ENCODE data around the gene RYR1. TPM values are rescaled to one million over a fixed set of nuclear protein-coding genes. Genes with fewer than 3 reads are reported as not detected.
A peak's percentile ranks its signal among the peaks of the same experiment; 100 is the strongest.

RYR1 gene
- total and polyA plus RNA-seq, 5 experiments from 2014 or later: 0.07 to 1.3 (median 0.93) TPM; not detected in 2

DNA sequence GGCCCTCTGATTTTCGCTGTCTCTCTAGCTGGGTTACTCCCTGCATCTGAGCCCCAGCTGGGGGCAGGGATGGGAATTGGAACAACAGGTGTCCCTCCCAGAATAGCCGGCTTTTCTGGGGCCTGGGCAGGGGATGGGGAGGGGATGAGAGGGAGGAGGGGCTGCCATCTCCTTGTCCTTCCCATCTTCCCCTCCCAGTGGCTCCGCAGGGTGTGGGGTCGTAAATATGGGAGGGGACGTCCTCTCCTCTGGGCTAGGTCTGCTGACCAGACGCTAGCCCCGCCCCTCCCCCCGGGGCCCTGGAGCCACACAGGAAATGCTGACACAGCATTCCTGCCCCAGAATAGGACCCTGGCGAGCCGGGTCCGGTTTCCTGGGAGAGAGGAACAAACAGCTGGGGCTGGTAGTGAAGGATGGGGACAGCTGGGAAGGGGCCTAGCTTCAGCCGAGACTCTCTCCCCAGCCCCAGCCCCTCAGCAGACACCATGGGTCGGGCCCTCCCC is 1.1 kb downstream of the RYR1 start:
- DNase-seq: no peak
- H3K4me1 Mint-ChIP-seq: peaks cover 5 to 12% (median 9%) of the 10 kb centered on the region in 4 donors
- H3K9me3 Mint-ChIP-seq: peaks cover 0 to 2% (median 0%) of the 10 kb centered on the region in 9 donors
- peak overlapping the region in 1 of 10 donors; percentile 37 for H3K4me3 Mint-ChIP-seq
- H3K36me3 Mint-ChIP-seq: no peaks in the 10 kb centered on the region
- peak overlapping the region in 1 of 10 donors; percentile 49 for H3K27ac Mint-ChIP-seq
- ATAC-seq: no peak
- peaks cover 14 to 46% (median 20%) of the 10 kb centered on the region in 5 donors for H3K27me3 Mint-ChIP-seq
- POLR2A ChIA-PET: no interaction called here

DNA sequence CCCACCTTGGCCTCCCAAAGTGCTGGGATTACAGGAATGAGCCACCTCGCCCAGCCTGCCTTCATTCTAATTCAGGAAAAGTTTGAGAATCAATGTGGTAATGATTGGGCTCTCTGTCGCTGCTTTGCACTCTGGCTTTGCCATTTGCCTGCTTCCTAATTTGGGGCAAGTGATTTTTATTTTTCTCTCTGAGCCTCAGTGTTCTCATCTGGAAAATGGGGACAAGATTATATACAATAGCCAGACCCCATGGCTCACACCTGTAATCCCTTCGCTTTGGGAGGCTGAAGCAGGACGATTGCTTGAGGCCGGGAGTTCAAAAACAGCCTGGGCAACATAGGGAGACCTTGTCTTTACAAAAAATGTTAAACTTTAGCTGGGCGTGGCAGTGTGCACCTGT is 3.8 kb downstream of the RYR1 start:
- ATAC-seq: no peak
- Mint-ChIP-seq H3K27ac (peak overlapping the region in 1 of 10 donors; percentile 49), H3K9me3 (peaks cover 0 to 2% (median 0%) of the 10 kb centered on the region in 9 donors), H3K27me3 (peaks cover 14 to 56% (median 23%) of the 10 kb centered on the region in 5 donors), H3K4me3 (no peak overlapping the region), H3K4me1 (peaks cover 9 to 12% (median 10%) of the 10 kb centered on the region in 4 donors), H3K36me3 (no peaks in the 10 kb centered on the region)
- no peak for DNase-seq
- POLR2A ChIA-PET: interaction anchor here (0.7 kb wide), 1 partner anchor 23 kb away, joined by 3 read pairs; no protein-coding TSS in a partner anchor

DNA sequence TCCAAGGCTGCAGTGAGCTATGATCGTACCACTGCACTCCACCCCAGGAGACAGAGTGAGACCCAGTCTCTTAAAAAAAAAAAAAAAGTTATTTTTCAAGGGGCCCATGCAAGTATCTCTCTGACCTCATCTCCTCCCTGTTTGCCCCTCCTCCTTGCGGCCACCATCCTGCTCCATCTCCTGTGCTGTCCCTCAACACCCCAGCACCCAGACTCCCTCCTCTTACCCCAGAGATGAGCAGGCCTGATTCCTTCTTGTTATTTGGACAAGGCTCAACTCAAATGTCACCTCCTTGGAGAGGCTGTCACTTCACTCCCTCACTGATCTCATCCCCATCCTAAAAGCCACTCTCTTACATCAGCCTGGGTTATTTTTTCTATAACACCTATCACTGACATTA is 4.4 kb downstream of the RYR1 start:
- peaks cover 0 to 2% (median 0%) of the 10 kb centered on the region in 9 donors for H3K9me3 Mint-ChIP-seq
- peaks cover 14 to 58% (median 23%) of the 10 kb centered on the region in 5 donors for H3K27me3 Mint-ChIP-seq
- H3K27ac Mint-ChIP-seq: no peak overlapping the region
- no peaks in the 10 kb centered on the region for H3K36me3 Mint-ChIP-seq
- DNase-seq: no peak
- no peak overlapping the region for H3K4me3 Mint-ChIP-seq
- no peak for ATAC-seq
- peaks cover 9 to 12% (median 10%) of the 10 kb centered on the region in 4 donors for H3K4me1 Mint-ChIP-seq
- POLR2A ChIA-PET: interaction anchor here (0.6 to 0.7 kb wide), 2 partner anchors 8 to 24 kb away, joined by 3 read pairs; no protein-coding TSS in a partner anchor

DNA sequence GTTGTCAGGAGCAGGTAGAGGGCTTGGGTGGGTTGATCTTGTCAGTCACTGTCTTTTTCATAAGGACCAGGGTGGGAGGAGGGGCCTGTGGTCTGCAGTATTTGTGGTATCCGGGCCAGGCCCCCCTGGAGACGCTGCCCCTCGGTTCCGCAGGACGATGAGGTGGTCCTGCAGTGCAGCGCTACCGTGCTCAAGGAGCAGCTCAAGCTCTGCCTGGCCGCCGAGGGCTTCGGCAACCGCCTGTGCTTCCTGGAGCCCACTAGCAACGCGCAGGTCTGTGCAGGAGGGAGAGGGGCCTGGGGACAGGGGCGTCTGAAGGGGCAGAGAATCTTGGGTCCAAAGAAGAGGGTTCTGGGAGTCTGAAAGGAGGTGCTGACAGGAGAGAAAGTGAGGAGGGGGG is 7.1 kb downstream of the RYR1 start:
- Mint-ChIP-seq H3K4me3 (no peak overlapping the region), H3K27me3 (peaks cover 12 to 49% (median 30%) of the 10 kb centered on the region in 5 donors), H3K4me1 (peaks cover 0 to 7% (median 1%) of the 10 kb centered on the region in 4 donors), H3K9me3 (peaks cover 0 to 3% (median 0%) of the 10 kb centered on the region in 9 donors), H3K36me3 (peaks cover 0 to 2% (median 0%) of the 10 kb centered on the region in 3 donors), H3K27ac (no peak overlapping the region)
- POLR2A ChIA-PET: no interaction called here
- no peak for DNase-seq
- no peak for ATAC-seq

DNA sequence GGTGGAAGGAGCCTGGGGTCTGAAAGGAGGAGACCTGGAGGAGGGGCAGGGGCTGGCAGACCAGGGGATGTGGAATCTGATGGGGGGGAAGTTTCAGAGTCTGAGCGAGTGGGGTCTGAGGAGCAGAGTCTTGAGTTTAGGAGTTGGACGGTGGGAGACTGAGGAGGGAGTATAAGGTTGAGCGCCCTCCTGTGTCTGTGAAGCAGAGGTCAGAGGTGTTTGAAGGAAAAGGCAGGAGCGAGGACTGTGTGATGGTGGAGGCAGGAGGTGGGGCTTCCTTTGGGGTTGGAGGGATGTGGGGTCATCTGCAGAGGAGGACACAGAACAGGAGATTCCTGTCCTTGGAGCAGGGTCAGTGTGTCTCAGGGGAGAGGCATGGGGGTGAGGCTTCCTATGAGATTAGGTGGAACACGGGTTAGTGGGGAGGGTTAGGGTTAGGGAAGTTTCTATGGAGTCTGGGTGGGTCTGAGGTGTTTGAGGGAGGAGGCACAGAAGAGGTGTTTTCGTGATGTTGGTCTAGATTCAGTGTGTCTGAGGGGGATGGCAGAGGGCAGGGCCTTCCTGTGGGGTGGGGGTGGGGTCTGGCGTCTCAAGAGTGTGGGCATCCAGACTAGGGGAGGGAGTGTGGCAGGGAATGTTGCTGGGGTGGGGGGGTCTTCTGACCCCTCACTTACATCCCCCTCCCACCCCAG is 8.3 kb downstream of the RYR1 start:
- Mint-ChIP-seq H3K4me1 (peaks cover 0 to 7% (median 1%) of the 10 kb centered on the region in 4 donors), H3K27me3 (peaks cover 9 to 49% (median 34%) of the 10 kb centered on the region in 5 donors), H3K9me3 (peaks cover 0 to 5% (median 0%) of the 10 kb centered on the region in 9 donors), H3K36me3 (peaks cover 0 to 2% (median 0%) of the 10 kb centered on the region in 3 donors), H3K27ac (no peak overlapping the region), H3K4me3 (no peak overlapping the region)
- POLR2A ChIA-PET: no interaction called here
- DNase-seq (no peak), ATAC-seq (no peak)

DNA sequence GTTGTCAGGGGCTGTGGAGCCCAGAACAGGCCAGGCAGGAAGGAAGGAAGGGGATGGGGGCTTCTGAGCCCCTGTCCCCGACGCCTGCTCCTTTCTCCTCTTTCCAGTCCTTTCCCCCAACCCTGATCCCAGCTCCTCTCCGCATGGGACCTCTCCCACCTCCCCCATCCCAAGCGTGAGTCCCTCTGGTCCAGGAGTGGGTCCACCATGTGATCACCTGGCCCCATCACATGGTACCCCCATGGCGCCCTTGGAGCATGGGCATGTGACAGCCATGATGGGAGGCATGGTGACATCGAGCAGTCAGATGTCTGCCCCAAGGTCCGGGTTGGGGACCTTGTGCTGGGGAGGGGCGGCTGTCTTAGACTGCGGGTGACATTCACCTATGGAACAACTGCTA is 9.2 kb downstream of the RYR1 start:
- Mint-ChIP-seq H3K9me3 (peaks cover 0 to 3% (median 0%) of the 10 kb centered on the region in 9 donors), H3K4me3 (no peak overlapping the region), H3K4me1 (peaks cover 0 to 7% (median 1%) of the 10 kb centered on the region in 4 donors), H3K36me3 (peaks cover 0 to 2% (median 0%) of the 10 kb centered on the region in 3 donors), H3K27me3 (peaks cover 9 to 46% (median 29%) of the 10 kb centered on the region in 5 donors), H3K27ac (peak overlapping the region in 1 of 10 donors; percentile 5)
- no peak for DNase-seq
- ATAC-seq: no peak
- POLR2A ChIA-PET: interaction anchor here (0.5 kb wide), 1 partner anchor 22 kb away, joined by 7 read pairs; no protein-coding TSS in a partner anchor

DNA sequence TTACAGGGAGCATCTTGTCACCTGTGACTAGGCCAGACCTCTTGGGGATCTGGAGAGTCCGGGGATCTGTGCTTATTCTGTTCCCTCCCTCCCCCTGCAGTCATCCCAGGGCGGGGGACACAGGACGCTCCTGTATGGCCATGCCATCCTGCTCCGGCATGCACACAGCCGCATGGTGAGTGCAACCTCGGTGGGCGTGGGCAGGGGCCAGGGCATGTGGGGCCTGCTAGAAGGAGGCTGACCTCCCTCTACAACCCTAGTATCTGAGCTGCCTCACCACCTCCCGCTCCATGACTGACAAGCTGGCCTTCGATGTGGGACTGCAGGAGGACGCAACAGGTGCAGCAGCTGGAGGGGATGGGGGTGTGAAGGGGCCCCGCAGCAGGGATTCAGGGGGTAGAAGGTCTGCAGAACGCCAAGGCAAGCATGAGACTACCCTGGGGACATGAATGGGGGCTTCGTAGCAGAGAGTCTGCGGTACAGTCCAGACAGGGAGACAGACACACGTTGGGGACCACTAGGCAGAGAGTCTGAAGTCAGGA is 10.0 kb downstream of the RYR1 start:
- H3K27me3 Mint-ChIP-seq: peaks cover 5 to 38% (median 22%) of the 10 kb centered on the region in 5 donors
- H3K9me3 Mint-ChIP-seq: peaks cover 0 to 3% (median 0%) of the 10 kb centered on the region in 9 donors
- no peak overlapping the region for H3K4me3 Mint-ChIP-seq
- POLR2A ChIA-PET: no interaction called here
- peaks cover 0 to 7% (median 0%) of the 10 kb centered on the region in 4 donors for H3K4me1 Mint-ChIP-seq
- H3K36me3 Mint-ChIP-seq: peaks cover 0 to 2% (median 0%) of the 10 kb centered on the region in 3 donors
- no peak overlapping the region for H3K27ac Mint-ChIP-seq
- no peak for DNase-seq
- no peak for ATAC-seq

DNA sequence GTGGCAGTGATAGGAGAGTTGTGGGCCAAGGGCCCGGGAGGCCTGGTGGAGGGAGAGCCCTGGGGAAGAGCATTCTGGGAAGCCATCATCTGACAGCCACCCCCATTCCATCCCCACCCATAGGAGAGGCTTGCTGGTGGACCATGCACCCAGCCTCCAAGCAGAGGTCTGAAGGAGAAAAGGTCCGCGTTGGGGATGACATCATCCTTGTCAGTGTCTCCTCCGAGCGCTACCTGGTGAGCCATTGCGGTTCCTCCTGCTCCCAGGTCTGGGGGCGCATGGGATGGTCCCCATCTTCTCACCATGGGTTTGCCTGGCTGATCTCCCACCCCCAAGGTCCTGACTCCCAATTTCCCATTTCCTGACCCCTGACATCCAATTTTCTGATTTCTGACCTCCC is 10.5 kb downstream of the RYR1 start:
- Mint-ChIP-seq H3K9me3 (peaks cover 0 to 3% (median 0%) of the 10 kb centered on the region in 9 donors), H3K27ac (no peak overlapping the region), H3K36me3 (peaks cover 0 to 4% (median 2%) of the 10 kb centered on the region in 3 donors), H3K27me3 (peaks cover 4 to 37% (median 19%) of the 10 kb centered on the region in 5 donors), H3K4me1 (peaks cover 0 to 7% (median 0%) of the 10 kb centered on the region in 4 donors), H3K4me3 (no peak overlapping the region)
- POLR2A ChIA-PET: no interaction called here
- ATAC-seq: no peak
- DNase-seq: no peak

DNA sequence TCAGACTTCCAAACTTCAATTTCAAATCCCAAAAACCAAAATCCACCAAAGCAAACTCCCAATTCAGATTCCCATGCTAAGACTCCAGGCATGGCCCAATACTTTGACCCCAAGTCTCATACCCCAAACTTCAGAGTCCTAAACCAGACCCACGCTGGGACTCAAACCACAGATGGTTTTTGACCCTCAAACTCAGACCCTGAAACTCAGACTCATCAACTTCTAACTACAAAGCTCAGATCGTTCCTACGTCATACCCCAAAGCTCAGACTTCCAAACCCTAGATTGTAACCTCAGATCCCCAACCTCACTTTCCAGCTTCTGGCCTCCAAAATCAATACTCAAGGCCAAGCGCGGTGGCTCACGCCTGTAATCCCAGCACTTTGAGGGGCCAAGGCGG is 11.9 kb downstream of the RYR1 start:
- Mint-ChIP-seq H3K36me3 (peaks cover 0 to 5% (median 2%) of the 10 kb centered on the region in 3 donors), H3K9me3 (peaks cover 0 to 3% (median 0%) of the 10 kb centered on the region in 9 donors), H3K27ac (no peak overlapping the region), H3K4me3 (no peak overlapping the region), H3K27me3 (peaks cover 6 to 43% (median 17%) of the 10 kb centered on the region in 5 donors), H3K4me1 (peaks cover 0 to 7% (median 0%) of the 10 kb centered on the region in 4 donors)
- no peak for DNase-seq
- ATAC-seq: no peak
- POLR2A ChIA-PET: no interaction called here

DNA sequence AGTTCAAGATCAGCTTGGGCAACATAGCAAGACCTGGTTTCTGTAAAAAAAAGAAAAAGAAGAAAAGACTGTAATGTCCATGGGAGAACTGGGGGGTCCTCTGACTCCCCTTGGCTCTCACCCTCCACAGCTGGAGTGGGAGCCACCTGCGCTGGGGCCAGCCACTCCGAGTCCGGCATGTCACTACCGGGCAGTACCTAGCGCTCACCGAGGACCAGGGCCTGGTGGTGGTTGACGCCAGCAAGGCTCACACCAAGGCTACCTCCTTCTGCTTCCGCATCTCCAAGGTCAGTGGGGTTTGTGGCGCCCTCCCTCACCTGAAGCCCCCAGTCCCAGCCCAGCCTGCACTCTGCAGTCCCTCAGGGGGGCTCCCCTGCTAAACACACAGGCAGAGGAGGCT is 14.7 kb downstream of the RYR1 start:
- peaks cover 0 to 3% (median 0%) of the 10 kb centered on the region in 4 donors for H3K4me1 Mint-ChIP-seq
- no peak overlapping the region for H3K27ac Mint-ChIP-seq
- H3K4me3 Mint-ChIP-seq: no peak overlapping the region
- DNase-seq: no peak
- H3K36me3 Mint-ChIP-seq: peaks cover 0 to 5% (median 2%) of the 10 kb centered on the region in 3 donors
- peaks cover 0 to 3% (median 0%) of the 10 kb centered on the region in 9 donors for H3K9me3 Mint-ChIP-seq
- peaks cover 1 to 34% (median 13%) of the 10 kb centered on the region in 5 donors for H3K27me3 Mint-ChIP-seq
- POLR2A ChIA-PET: no interaction called here
- ATAC-seq: no peak

DNA sequence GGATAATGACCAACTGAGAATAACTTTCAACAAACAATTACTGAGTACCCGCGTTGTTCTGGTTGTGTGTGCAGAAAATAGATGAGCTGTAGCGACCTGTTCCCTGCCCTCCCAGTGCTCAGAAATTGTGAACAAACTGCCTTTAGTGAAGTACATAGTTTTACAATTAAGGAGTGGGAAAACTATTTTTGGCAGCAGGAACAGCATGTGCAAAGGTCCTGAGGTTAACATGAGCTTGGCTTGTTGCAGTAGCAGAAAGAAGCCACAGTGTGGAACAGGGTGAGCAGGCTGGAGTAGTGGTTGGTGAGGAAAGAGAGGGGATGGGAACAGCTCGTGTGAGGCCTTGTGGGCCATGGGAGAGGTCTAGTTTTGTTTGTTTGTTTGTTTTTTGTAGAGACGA is 16.0 kb downstream of the RYR1 start:
- ATAC-seq (no peak), DNase-seq (no peak)
- Mint-ChIP-seq H3K9me3 (peaks cover 0 to 3% (median 0%) of the 10 kb centered on the region in 9 donors), H3K27ac (no peak overlapping the region), H3K4me1 (peaks cover 0 to 3% (median 0%) of the 10 kb centered on the region in 4 donors), H3K4me3 (no peak overlapping the region), H3K36me3 (peaks cover 0 to 5% (median 1%) of the 10 kb centered on the region in 3 donors), H3K27me3 (peaks cover 1 to 25% (median 7%) of the 10 kb centered on the region in 5 donors)
- POLR2A ChIA-PET: no interaction called here

DNA sequence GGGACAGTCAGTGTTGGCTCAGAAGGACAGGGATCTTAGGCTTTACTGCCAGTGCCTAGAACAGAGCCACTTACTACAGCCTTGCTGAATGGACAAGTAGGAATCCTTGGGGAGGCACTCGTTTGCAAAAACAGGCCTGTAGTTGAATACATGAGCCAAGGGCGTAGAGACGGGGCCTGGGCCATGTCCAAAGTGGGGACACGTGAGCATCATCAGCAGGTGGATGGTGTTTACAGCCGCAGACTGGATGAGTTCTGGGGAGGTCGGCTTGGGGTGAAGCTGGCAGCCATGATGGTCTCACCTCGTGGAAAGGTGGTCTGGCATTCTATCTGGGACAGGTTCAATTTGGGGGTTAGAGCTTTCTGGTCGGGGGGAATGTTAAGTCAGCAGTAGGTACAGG is 17.5 kb downstream of the RYR1 start:
- Mint-ChIP-seq H3K4me1 (no peaks in the 10 kb centered on the region), H3K27me3 (peaks cover 0 to 16% (median 3%) of the 10 kb centered on the region in 5 donors), H3K27ac (no peak overlapping the region), H3K36me3 (peaks cover 0 to 5% (median 0%) of the 10 kb centered on the region in 3 donors), H3K9me3 (peaks cover 0 to 3% (median 0%) of the 10 kb centered on the region in 9 donors), H3K4me3 (peak overlapping the region in 1 of 10 donors; percentile 2)
- POLR2A ChIA-PET: no interaction called here
- ATAC-seq (no peak), DNase-seq (no peak)

DNA sequence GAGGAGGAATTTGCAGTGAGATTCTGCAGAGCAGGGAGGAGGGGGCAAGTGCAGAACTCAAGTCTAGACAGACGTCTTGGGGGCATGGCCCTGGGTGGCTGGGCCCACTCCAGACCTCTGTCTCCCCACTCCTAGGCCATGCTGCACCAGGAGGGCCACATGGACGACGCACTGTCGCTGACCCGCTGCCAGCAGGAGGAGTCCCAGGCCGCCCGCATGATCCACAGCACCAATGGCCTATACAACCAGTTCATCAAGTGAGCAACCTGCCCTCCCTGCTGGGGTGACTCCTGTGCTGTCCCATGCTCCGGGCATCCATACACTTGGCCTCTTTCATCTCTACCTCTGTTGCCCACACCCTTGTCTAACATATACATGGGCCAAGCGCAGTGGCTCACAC is 18.1 kb downstream of the RYR1 start:
- H3K9me3 Mint-ChIP-seq: peaks cover 0 to 3% (median 0%) of the 10 kb centered on the region in 9 donors
- DNase-seq (no peak), ATAC-seq (no peak)
- H3K27ac Mint-ChIP-seq: peak overlapping the region in 1 of 10 donors; percentile 1
- H3K36me3 Mint-ChIP-seq: peaks cover 0 to 5% (median 0%) of the 10 kb centered on the region in 3 donors
- no peaks in the 10 kb centered on the region for H3K4me1 Mint-ChIP-seq
- peaks cover 0 to 11% (median 3%) of the 10 kb centered on the region in 5 donors for H3K27me3 Mint-ChIP-seq
- no peak overlapping the region for H3K4me3 Mint-ChIP-seq
- POLR2A ChIA-PET: no interaction called here

Measured in naive thymus-derived CD8-positive, alpha-beta T cell (primary cell).